Vagina (tissue), 2 donors: Measurements from ENCODE around the gene NLRP10. TPM values are rescaled to one million over a fixed set of nuclear protein-coding genes. Genes with fewer than 3 reads are reported as not detected.

ENCODE experiments used
- DNase-seq, 2 donors: peaks; one replicate each; pipeline ENCODE4 v3.0.0-alpha.2; 2017; ENCODE audit errors: extremely low spot score in 2 of 2
- H3K27ac ChIP-seq: fragments of 200-600 bp; sonication (generic); one replicate; pipeline ENCODE4 v1.5.1; 2019
- H3K27me3 ChIP-seq: fragments of 200-600 bp; sonication (generic); one replicate; pipeline ENCODE4 v1.5.1; 2019
- H3K36me3 ChIP-seq, 2 donors: fragments of 200-600 bp; sonication (generic); one replicate each; pipeline ENCODE4 v1.5.1; 2017 to 2019
- H3K4me1 ChIP-seq: fragments of 200-600 bp; sonication (generic); one replicate; pipeline ENCODE4 v1.5.1; 2019
- H3K4me3 ChIP-seq, 2 donors: fragments of 200-600 bp; sonication (generic); 1 replicate in 1 of 2; 2 replicates in 1 of 2; pipeline ENCODE4 v1.5.1; 2016 to 2019
- H3K9me3 ChIP-seq: fragments of 200-600 bp; sonication (generic); one replicate; pipeline ENCODE4 v1.5.1; 2019
- CTCF ChIP-seq, 3 experiments: fragments of 450-650 bp in 2 of 3; fragments of 200-600 bp in 1 of 3; sonication (generic) in 1 of 3; IDR thresholded peaks; one replicate each; pipeline ENCODE4 v1.5.1; 2017 to 2019; ENCODE audit warnings: antibody characterized with exemption in 3 of 3, mild to moderate bottlenecking in 2 of 3, moderate library complexity in 2 of 3
- POLR2A ChIP-seq, 2 donors: fragments of 450-650 bp; IDR thresholded peaks; one replicate each; pipeline ENCODE4 v1.6.1; 2017; ENCODE audit warnings: antibody characterized with exemption in 2 of 2, mild to moderate bottlenecking in 2 of 2, moderate library complexity in 2 of 2
- POLR2AphosphoS5 ChIP-seq, 2 donors: sonication (generic); formaldehyde crosslinking; IDR thresholded peaks; one replicate each; pipeline ENCODE4 v1.9.0; 2017; ENCODE audit warnings: antibody characterized with exemption in 2 of 2, mild to moderate bottlenecking in 2 of 2, low read depth in 1 of 2; ENCODE audit not compliant: insufficient read depth in 1 of 2
- intact Hi-C: fragments of 100-400 bp; cut with DNase I; formaldehyde crosslinking; loops from one replicate; pipeline ENCODE4 v1.15.1; 2023
- total RNA-seq: library from RNA; depleted of rRNA; stranded (reverse); fragments of >200 nt; gene quantifications from one replicate; pipeline ENCODE4 v1.2.3, GENCODE V29; 2016

Gene NLRP10
- total RNA-seq: not detected

DNA sequence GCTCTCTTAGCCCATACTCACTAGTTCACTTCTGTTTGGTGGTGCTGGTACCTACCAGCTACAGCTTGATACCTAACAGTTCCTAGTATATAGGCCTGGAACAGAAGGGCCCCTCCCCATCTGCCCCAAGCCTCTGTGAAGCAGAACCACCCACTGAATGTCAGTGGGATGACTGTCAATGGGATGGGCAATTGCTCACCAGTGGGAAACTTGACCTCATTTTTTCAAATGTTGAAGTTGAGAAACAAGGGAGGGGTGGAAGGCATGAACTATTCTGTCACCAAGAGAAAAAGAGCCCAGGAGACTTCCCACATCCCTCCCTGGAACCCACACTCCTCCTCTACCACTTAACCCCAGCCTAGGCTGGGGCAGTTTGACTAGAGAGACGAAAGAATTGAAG, at the start of gene NLRP10:
Gene NLRP10 (minus strand): TSS at position 62 of the 400 bp plus-strand sequence. CDS start 1,952 bp downstream, outside the sequence.
- no peaks in the 10 kb centered on the region for H3K4me1 ChIP-seq
- TF ChIP-seq POLR2AphosphoS5 (IDR thresholded peaks at IDR 0.05; ENCODE audit: insufficient read depth in 1 of 2, low read depth in 1 of 2) (no peak), POLR2A (IDR thresholded peaks at IDR 0.05) (no peak), CTCF (IDR thresholded peaks at IDR 0.05) (no peak)
- intact Hi-C loops: no loop called here

DNA sequence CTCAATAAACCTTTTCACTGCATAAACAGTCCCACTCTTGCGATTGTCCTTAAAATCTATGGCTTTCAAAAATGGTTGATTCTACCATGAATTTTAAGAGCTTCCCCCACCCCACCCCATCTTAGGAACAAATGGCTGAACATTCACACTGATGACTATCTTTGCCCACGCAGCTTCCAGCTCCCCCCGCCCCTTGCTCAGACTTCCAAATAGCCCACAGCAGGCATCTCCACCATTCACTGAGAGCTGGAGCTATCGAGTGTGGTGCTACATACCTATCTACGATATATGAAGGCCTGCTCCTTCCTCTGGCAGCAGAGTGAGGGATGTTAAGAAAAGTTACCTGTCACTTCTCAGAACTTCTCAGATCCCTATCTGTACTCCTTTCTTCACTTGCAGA, 48.6 kb upstream of the NLRP10 start:
- Histone ChIP-seq H3K4me1 (peaks cover 11% of the 10 kb centered on the region), H3K9me3 (no peaks in the 10 kb centered on the region), H3K4me3 (no peak overlapping the region), H3K36me3 (no peaks in the 10 kb centered on the region), H3K27ac (no peak overlapping the region), H3K27me3 (no peaks in the 10 kb centered on the region)
- intact Hi-C loops: loop anchor here (5.0 kb wide), 1 partner anchor 83 kb away; no protein-coding TSS in a partner anchor
- TF ChIP-seq POLR2A (IDR thresholded peaks at IDR 0.05): no peak
- no peak for TF ChIP-seq CTCF (IDR thresholded peaks at IDR 0.05)
- TF ChIP-seq POLR2AphosphoS5 (IDR thresholded peaks at IDR 0.05; ENCODE audit: insufficient read depth in 1 of 2, low read depth in 1 of 2): no peak
- DNase-seq: peak in 1 of 2 donors; percentile 75

More for the DNA sequence above, at the start of gene NLRP10:
- H3K4me3 ChIP-seq: no peak within 1 kb of the TSS
- no peak within 1 kb of the TSS for H3K27ac ChIP-seq
- no peaks in the 10 kb centered on the region for H3K36me3 ChIP-seq
- H3K27me3 ChIP-seq: no peaks in the 10 kb centered on the region
- no peak for DNase-seq
- no peaks in the 10 kb centered on the region for H3K9me3 ChIP-seq

- H3K4me3 ChIP-seq: no peak overlapping the region
- intact Hi-C loops: loop anchor here (5.0 kb wide), 1 partner anchor 85 kb away; no protein-coding TSS in a partner anchor
- peak in 1 of 2 donors; percentile 69 for DNase-seq
- H3K9me3 ChIP-seq: no peaks in the 10 kb centered on the region
- no peaks in the 10 kb centered on the region for H3K36me3 ChIP-seq
- TF ChIP-seq POLR2AphosphoS5 (IDR thresholded peaks at IDR 0.05; ENCODE audit: insufficient read depth in 1 of 2, low read depth in 1 of 2) (no peak), CTCF (IDR thresholded peaks at IDR 0.05) (no peak), POLR2A (IDR thresholded peaks at IDR 0.05) (no peak)
- no peak overlapping the region for H3K27ac ChIP-seq
- no peaks in the 10 kb centered on the region for H3K27me3 ChIP-seq
- no peaks in the 10 kb centered on the region for H3K4me1 ChIP-seq
Observed at GRCh38 chr11:8011981-8012444, 46.8 kb upstream of the NLRP10 start.

- no peak for TF ChIP-seq POLR2A (IDR thresholded peaks at IDR 0.05)
- TF ChIP-seq POLR2AphosphoS5 (IDR thresholded peaks at IDR 0.05; ENCODE audit: insufficient read depth in 1 of 2, low read depth in 1 of 2): no peak
- TF ChIP-seq CTCF (IDR thresholded peaks at IDR 0.05): no peak
- Histone ChIP-seq H3K4me3 (no peak overlapping the region), H3K27ac (no peak overlapping the region), H3K27me3 (no peaks in the 10 kb centered on the region), H3K36me3 (no peaks in the 10 kb centered on the region), H3K9me3 (no peaks in the 10 kb centered on the region), H3K4me1 (no peaks in the 10 kb centered on the region)
- peak in 1 of 2 donors; percentile 49 for DNase-seq
- intact Hi-C loops: loop anchor here (5.0 kb wide), 1 partner anchor 86 kb away; no protein-coding TSS in a partner anchor
Observed at GRCh38 chr11:8011371-8011770, 46.1 kb upstream of the NLRP10 start.

DNA sequence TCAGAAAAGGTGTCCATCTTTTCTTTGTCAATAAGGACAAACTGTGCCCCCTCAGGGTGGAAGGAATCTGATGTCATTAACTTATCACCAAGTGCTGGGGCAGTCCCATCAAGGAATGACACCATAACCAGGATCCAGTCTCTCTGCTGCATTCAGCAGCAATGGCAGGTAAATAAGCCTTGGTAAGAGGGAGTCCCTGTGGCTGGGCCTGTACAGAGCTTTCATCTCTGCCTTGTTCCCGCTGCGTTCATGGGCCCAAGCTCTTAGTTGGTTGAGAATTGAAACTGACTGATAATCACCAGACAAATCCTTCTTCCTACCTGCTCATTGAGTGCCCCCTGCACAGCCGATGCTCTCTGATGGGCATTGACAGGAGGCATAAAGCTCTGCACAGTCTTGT, 44.6 kb upstream of the NLRP10 start:
- H3K36me3 ChIP-seq: no peaks in the 10 kb centered on the region
- DNase-seq: peak in 1 of 2 donors; percentile 54
- no peaks in the 10 kb centered on the region for H3K27me3 ChIP-seq
- H3K9me3 ChIP-seq: no peaks in the 10 kb centered on the region
- no peaks in the 10 kb centered on the region for H3K4me1 ChIP-seq
- TF ChIP-seq CTCF (IDR thresholded peaks at IDR 0.05) (no peak), POLR2AphosphoS5 (IDR thresholded peaks at IDR 0.05; ENCODE audit: insufficient read depth in 1 of 2, low read depth in 1 of 2) (no peak), POLR2A (IDR thresholded peaks at IDR 0.05) (no peak)
- intact Hi-C loops: loop anchor here (5.0 kb wide), 1 partner anchor 87 kb away; no protein-coding TSS in a partner anchor
- H3K27ac ChIP-seq: no peak overlapping the region
- no peak overlapping the region for H3K4me3 ChIP-seq
